H9 (cell line): ENCODE data around the gene FOXF2. TPM values are rescaled to one million over a fixed set of nuclear protein-coding genes. Genes with fewer than 3 reads are reported as not detected.

ENCODE experiments used
- DNase-seq: peaks from one replicate; pipeline ENCODE4 v3.0.0-alpha.2; 2017
- H2AFZ ChIP-seq: one replicate; pipeline ENCODE4 v1.6.1; 2013; ENCODE audit warnings: mild to moderate bottlenecking, low read length, control low read depth, moderate library complexity
- H2AK5ac ChIP-seq: 2 replicates; pipeline ENCODE4 v1.6.1; 2013; ENCODE audit warnings: low read length, control low read depth, mixed read lengths; ENCODE audit not compliant: insufficient read length
- H2BK120ac ChIP-seq: one replicate; pipeline ENCODE4 v1.6.1; 2013; ENCODE audit warnings: low read depth, mild to moderate bottlenecking, low read length, control low read depth, inconsistent platforms; ENCODE audit not compliant: poor library complexity, severe bottlenecking
- H2BK12ac ChIP-seq: 2 replicates; pipeline ENCODE4 v1.6.1; 2013; ENCODE audit warnings: low read length, control low read depth, mixed read lengths, low read depth; ENCODE audit not compliant: insufficient read length
- H2BK15ac ChIP-seq: 2 replicates; pipeline ENCODE4 v1.6.1; 2013; ENCODE audit warnings: low read depth, low read length, control low read depth
- H2BK20ac ChIP-seq: one replicate; pipeline ENCODE4 v1.6.1; 2013; ENCODE audit warnings: low read depth, mild to moderate bottlenecking, low read length, control low read depth, inconsistent platforms; ENCODE audit not compliant: poor library complexity, severe bottlenecking
- H2BK5ac ChIP-seq: 2 replicates; pipeline ENCODE4 v1.6.1; 2013; ENCODE audit warnings: low read length, control low read depth, mixed read lengths; ENCODE audit not compliant: insufficient read length
- H3K14ac ChIP-seq: 2 replicates; pipeline ENCODE4 v1.6.1; 2013; ENCODE audit warnings: low read length, control low read depth; ENCODE audit not compliant: insufficient read depth
- H3K18ac ChIP-seq: 2 replicates; pipeline ENCODE4 v1.6.1; 2013; ENCODE audit warnings: low read depth, mild to moderate bottlenecking, mixed read lengths, low read length, control low read depth; ENCODE audit not compliant: insufficient read length
- H3K23ac ChIP-seq: 2 replicates; pipeline ENCODE4 v1.6.1; 2013; ENCODE audit warnings: low read length, control low read depth, mixed read lengths, low read depth; ENCODE audit not compliant: insufficient read length
- H3K23me2 ChIP-seq: 2 replicates; pipeline ENCODE4 v1.6.1; 2013; ENCODE audit warnings: low read depth, mild to moderate bottlenecking, mixed read lengths, low read length, control low read depth; ENCODE audit not compliant: insufficient read length, poor library complexity, severe bottlenecking
- H3K27ac ChIP-seq: 2 replicates; pipeline ENCODE4 v1.5.1; 2013; ENCODE audit warnings: low read length, control low read depth, mixed read lengths, low read depth; ENCODE audit not compliant: insufficient read length
- H3K27me3 ChIP-seq: 2 replicates; pipeline ENCODE4 v1.6.1; 2013; ENCODE audit warnings: low read length, control low read depth, inconsistent platforms; ENCODE audit not compliant: insufficient read depth
- H3K4ac ChIP-seq: 2 replicates; pipeline ENCODE4 v1.6.1; 2013; ENCODE audit warnings: low read depth, mild to moderate bottlenecking, control low read depth, inconsistent platforms, low read length, moderate library complexity
- H3K4me1 ChIP-seq: 2 replicates; pipeline ENCODE4 v1.6.1; 2013; ENCODE audit warnings: low read length, control low read depth, inconsistent platforms; ENCODE audit not compliant: insufficient read depth
- H3K4me2 ChIP-seq: 2 replicates; pipeline ENCODE4 v1.6.1; 2013; ENCODE audit warnings: low read length, control low read depth, mixed read lengths; ENCODE audit not compliant: insufficient read length, insufficient read depth
- H3K56ac ChIP-seq: 2 replicates; pipeline ENCODE4 v1.6.1; 2013; ENCODE audit warnings: low read depth, mild to moderate bottlenecking, mixed read lengths, low read length, control low read depth; ENCODE audit not compliant: insufficient read length
- H3K79me1 ChIP-seq: 2 replicates; pipeline ENCODE4 v1.6.1; 2013; ENCODE audit warnings: low read depth, mild to moderate bottlenecking, moderate library complexity, low read length, control low read depth, inconsistent platforms; ENCODE audit not compliant: insufficient read depth, poor library complexity, severe bottlenecking
- H3K79me2 ChIP-seq: 2 replicates; pipeline ENCODE4 v1.6.1; 2013; ENCODE audit warnings: low read length, control low read depth, inconsistent platforms; ENCODE audit not compliant: insufficient read depth
- H3K9ac ChIP-seq: 2 replicates; pipeline ENCODE4 v1.6.1; 2013; ENCODE audit warnings: low read length, control low read depth, mixed read lengths; ENCODE audit not compliant: insufficient read length; ENCODE audit errors: extremely low read depth
- H3K9me3 ChIP-seq: one replicate; pipeline ENCODE4 v1.6.1; 2013; ENCODE audit warnings: low read depth, low read length, inconsistent platforms; ENCODE audit not compliant: control insufficient read depth
- H3T11ph ChIP-seq: one replicate; pipeline ENCODE4 v1.6.1; 2013; ENCODE audit warnings: mild to moderate bottlenecking, low read length, control low read depth, inconsistent platforms
- H4K20me1 ChIP-seq: one replicate; pipeline ENCODE4 v1.6.1; 2013; ENCODE audit not compliant: control insufficient read depth, insufficient read length, insufficient read depth
- H4K5ac ChIP-seq: 2 replicates; pipeline ENCODE4 v1.6.1; 2013; ENCODE audit warnings: low read depth, mild to moderate bottlenecking, mixed read lengths, low read length, control low read depth; ENCODE audit not compliant: insufficient read length
- H4K8ac ChIP-seq: replicated peaks from 2 replicates; pipeline ENCODE4 v1.6.1; 2013; ENCODE audit warnings: low read length, control low read depth, mixed read lengths, low read depth; ENCODE audit not compliant: insufficient read length
- H4K91ac ChIP-seq: 2 replicates; pipeline ENCODE4 v1.6.1; 2013; ENCODE audit warnings: low read depth, mild to moderate bottlenecking, moderate library complexity, mixed read lengths, low read length, control low read depth; ENCODE audit not compliant: insufficient read length
- H3K27ac Mint-ChIP-seq, 3 experiments: 2 replicates in 2 of 3; 3 replicates in 1 of 3; pipeline ENCODE4 v1.8.0; 2020 to 2021; ENCODE audit warnings: mixed read lengths in 3 of 3, mild to moderate bottlenecking in 1 of 3, moderate library complexity in 1 of 3
- H3K27me3 Mint-ChIP-seq: 2 replicates; pipeline ENCODE4 v1.8.0; 2021; ENCODE audit warnings: low read depth, mild to moderate bottlenecking, moderate library complexity, mixed read lengths
- H3K36me3 Mint-ChIP-seq, 3 experiments: 2 replicates in 2 of 3; 3 replicates in 1 of 3; pipeline ENCODE4 v1.8.0; 2020 to 2021; ENCODE audit warnings: low read depth in 3 of 3, mixed read lengths in 3 of 3; ENCODE audit not compliant: insufficient read depth in 1 of 3
- H3K4me1 Mint-ChIP-seq, 2 experiments: 2 replicates each; pipeline ENCODE4 v1.8.0; 2020; ENCODE audit warnings: mixed read lengths in 2 of 2
- H3K4me3 Mint-ChIP-seq, 2 experiments: 2 replicates in 1 of 2; 3 replicates in 1 of 2; pipeline ENCODE4 v1.8.0; 2020 to 2021; ENCODE audit warnings: mild to moderate bottlenecking in 2 of 2, mixed read lengths in 2 of 2, moderate library complexity in 1 of 2
- H3K9me3 Mint-ChIP-seq, 2 experiments: 2 replicates in 1 of 2; 3 replicates in 1 of 2; pipeline ENCODE4 v1.8.0; 2020; ENCODE audit warnings: mild to moderate bottlenecking in 2 of 2, mixed read lengths in 2 of 2, moderate library complexity in 1 of 2
- WGBS: extraction: QIAGEN DNeasy Blood & Tissue Kit; methylation state at CpG from one replicate; pipeline ENCODE4 v1.1.7; 2013; ENCODE audit warnings: missing lambda C conversion rate, low lambda C conversion rate, mixed read lengths; ENCODE audit not compliant: insufficient read length; ENCODE audit errors: extremely low coverage; 5-methylcytosine and 5-hydroxymethylcytosine counted together
- total RNA-seq: library from RNA; stranded (reverse); gene quantifications from 2 replicates; pipeline ENCODE4 v1.2.1, GENCODE V29; 2021
- TF ChIP-seq, protein P1 (sequence below): fragments of 200-600 bp; sonication (generic); conservative IDR thresholded peaks from 3 replicates; pipeline ENCODE4 v1.8.0; 2021; ENCODE audit warnings: antibody characterized with exemption, mild to moderate bottlenecking

Gene FOXF2
- total RNA-seq, 1 experiment from 2014 or later, result not detected

DNA sequence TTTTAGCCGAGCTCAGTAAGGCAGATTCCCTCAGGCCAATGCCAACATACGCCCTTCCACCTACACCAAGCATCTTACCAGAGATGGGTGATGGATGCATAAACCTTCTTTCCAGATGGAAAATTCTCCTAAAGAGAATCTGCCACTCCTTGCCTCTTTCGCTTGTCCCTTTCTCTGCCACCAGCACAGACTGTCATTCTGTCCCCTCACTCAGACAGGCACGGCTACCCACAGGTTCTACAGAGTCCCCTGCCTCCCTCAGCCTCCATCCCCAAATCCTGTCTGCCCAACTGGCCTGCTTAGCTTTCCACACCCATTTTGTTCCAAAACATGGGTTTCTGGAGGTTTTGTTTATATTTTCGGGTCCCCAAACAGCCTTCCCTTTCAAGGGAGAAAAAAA is 12.7 kb upstream of the FOXF2 start:
- TF ChIP-seq, protein P1, sequence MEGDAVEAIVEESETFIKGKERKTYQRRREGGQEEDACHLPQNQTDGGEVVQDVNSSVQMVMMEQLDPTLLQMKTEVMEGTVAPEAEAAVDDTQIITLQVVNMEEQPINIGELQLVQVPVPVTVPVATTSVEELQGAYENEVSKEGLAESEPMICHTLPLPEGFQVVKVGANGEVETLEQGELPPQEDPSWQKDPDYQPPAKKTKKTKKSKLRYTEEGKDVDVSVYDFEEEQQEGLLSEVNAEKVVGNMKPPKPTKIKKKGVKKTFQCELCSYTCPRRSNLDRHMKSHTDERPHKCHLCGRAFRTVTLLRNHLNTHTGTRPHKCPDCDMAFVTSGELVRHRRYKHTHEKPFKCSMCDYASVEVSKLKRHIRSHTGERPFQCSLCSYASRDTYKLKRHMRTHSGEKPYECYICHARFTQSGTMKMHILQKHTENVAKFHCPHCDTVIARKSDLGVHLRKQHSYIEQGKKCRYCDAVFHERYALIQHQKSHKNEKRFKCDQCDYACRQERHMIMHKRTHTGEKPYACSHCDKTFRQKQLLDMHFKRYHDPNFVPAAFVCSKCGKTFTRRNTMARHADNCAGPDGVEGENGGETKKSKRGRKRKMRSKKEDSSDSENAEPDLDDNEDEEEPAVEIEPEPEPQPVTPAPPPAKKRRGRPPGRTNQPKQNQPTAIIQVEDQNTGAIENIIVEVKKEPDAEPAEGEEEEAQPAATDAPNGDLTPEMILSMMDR, result no peak
- no peak overlapping the region for H4K8ac ChIP-seq
- no peaks in the 10 kb centered on the region for H3K36me3 Mint-ChIP-seq

More for the DNA sequence above, 12.7 kb upstream of the FOXF2 start:
- Histone ChIP-seq H3K27me3 (peaks cover 57% of the 10 kb centered on the region), H3K18ac (no peak overlapping the region), H2BK120ac (no peak overlapping the region), H3K4ac (no peak overlapping the region), H2AK5ac (no peak overlapping the region), H4K20me1 (no peaks in the 10 kb centered on the region), H3K9me3 (no peaks in the 10 kb centered on the region), H3K56ac (no peak overlapping the region), H3K79me1 (no peaks in the 10 kb centered on the region), H3K23me2 (no peaks in the 10 kb centered on the region), H3K4me1 (no peaks in the 10 kb centered on the region), H3K23ac (no peak overlapping the region), H2BK20ac (no peak overlapping the region), H2BK5ac (no peak overlapping the region), H2BK12ac (no peak overlapping the region), H3K27ac (no peak overlapping the region), H2BK15ac (no peak overlapping the region), H3K9ac (no peak overlapping the region), H4K91ac (no peak overlapping the region), H4K5ac (no peak overlapping the region), H2AFZ (no peak overlapping the region), H3K4me2 (no peak overlapping the region), H3K14ac (no peak overlapping the region), H3T11ph (no peak overlapping the region), H3K79me2 (no peaks in the 10 kb centered on the region)
- no CpG with 5 or more reads among the region's 5 CpGs for WGBS
- Mint-ChIP-seq H3K27me3 (peaks cover 98% of the 10 kb centered on the region), H3K9me3 (peaks cover 0 to 5% of the 10 kb centered on the region in 2 experiments; a peak in 2 of 5 replicates), H3K27ac (no peak overlapping the region), H3K4me1 (peaks cover 13 to 15% of the 10 kb centered on the region in 2 experiments), H3K4me3 (no peak overlapping the region)
- no peak for DNase-seq
